WERI-Rb-1 (cell line): ENCODE measurements around the gene TRA2B.

Source experiments
- DNase-seq: peaks from one replicate; pipeline ENCODE4 v3.0.0-alpha.2; 2020
- H3K27ac ChIP-seq: fragments of 250-450 bp; sonication (Bioruptor Pico); 2 replicates; pipeline ENCODE4 v1.5.1; 2020; ENCODE audit warnings: mild to moderate bottlenecking, moderate library complexity
- H3K27me3 ChIP-seq: fragments of 250-450 bp; sonication (Bioruptor Pico); 2 replicates; pipeline ENCODE4 v1.5.1; 2021; ENCODE audit warnings: mild to moderate bottlenecking, low read depth, moderate library complexity; ENCODE audit not compliant: insufficient read depth, severe bottlenecking
- H3K36me3 ChIP-seq: fragments of 250-450 bp; sonication (Bioruptor Pico); 2 replicates; pipeline ENCODE4 v1.5.1; 2020; ENCODE audit warnings: mild to moderate bottlenecking, moderate library complexity
- H3K4me3 ChIP-seq: 2 replicates; pipeline ENCODE4 v1.5.1; 2011; ENCODE audit warnings: low read depth, mild to moderate bottlenecking, control low read depth, low read length
- H3K9me3 ChIP-seq: fragments of 250-450 bp; sonication (Bioruptor Pico); 2 replicates; pipeline ENCODE4 v1.5.1; 2021; ENCODE audit warnings: mild to moderate bottlenecking, moderate library complexity; ENCODE audit not compliant: severe bottlenecking
- TF ChIP-seq, protein P1 (sequence below): IDR thresholded peaks from 2 replicates; pipeline ENCODE4 v1.5.1; 2011; ENCODE audit warnings: low read depth, mild to moderate bottlenecking, control low read depth, inconsistent platforms, low read length

The TRA2B gene

DNA sequence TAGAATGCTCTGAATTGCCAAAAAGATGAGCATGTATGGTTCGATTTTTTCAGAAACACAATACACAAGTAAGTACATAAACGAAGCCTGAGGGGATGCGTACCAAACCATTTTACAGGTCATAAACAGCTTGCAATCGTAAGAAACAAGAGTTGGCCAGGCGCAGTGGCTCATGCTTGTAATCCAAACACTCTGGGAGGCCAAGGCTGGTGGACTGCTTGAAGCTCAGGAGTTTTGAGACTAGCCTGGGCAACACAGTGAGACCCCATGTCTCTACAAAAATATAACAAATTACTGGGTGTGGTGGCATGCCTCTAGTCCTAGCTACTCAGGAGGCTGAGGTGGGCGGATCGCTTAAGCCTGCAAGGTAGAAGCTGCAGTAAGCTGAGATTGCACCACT, 13.4 kb downstream of the TRA2B start:
- H3K9me3 ChIP-seq = no peaks in the 10 kb centered on the region
- peaks cover 100% of the 10 kb centered on the region for H3K36me3 ChIP-seq
- no peak overlapping the region for H3K4me3 ChIP-seq
- TF ChIP-seq, protein P1, sequence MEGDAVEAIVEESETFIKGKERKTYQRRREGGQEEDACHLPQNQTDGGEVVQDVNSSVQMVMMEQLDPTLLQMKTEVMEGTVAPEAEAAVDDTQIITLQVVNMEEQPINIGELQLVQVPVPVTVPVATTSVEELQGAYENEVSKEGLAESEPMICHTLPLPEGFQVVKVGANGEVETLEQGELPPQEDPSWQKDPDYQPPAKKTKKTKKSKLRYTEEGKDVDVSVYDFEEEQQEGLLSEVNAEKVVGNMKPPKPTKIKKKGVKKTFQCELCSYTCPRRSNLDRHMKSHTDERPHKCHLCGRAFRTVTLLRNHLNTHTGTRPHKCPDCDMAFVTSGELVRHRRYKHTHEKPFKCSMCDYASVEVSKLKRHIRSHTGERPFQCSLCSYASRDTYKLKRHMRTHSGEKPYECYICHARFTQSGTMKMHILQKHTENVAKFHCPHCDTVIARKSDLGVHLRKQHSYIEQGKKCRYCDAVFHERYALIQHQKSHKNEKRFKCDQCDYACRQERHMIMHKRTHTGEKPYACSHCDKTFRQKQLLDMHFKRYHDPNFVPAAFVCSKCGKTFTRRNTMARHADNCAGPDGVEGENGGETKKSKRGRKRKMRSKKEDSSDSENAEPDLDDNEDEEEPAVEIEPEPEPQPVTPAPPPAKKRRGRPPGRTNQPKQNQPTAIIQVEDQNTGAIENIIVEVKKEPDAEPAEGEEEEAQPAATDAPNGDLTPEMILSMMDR = no peak
- H3K27me3 ChIP-seq = no peaks in the 10 kb centered on the region
- no peak for DNase-seq
- no peak overlapping the region for H3K27ac ChIP-seq

DNA sequence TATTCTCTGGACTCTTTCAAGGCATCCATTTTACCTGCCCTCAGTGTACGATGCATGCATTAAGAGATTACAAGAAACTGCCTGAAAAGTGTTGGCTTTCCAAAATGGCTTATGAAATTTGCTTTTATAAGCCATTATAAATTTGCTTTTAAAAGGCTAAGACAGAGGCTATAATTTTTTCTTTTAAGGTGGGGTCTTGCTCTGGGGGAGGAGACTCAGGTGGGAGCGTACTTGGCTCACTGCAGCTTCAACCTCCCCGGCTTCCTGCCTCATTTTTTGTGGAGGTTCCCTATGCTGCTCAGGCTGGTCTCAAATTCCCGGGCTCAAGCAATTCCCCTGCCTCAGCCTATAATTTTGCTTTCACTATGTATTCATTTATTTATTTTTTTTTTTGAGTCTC, 17.6 kb downstream of the TRA2B start:
- H3K27me3 ChIP-seq = no peaks in the 10 kb centered on the region
- H3K9me3 ChIP-seq = no peaks in the 10 kb centered on the region
- no peak overlapping the region for H3K4me3 ChIP-seq
- H3K36me3 ChIP-seq = peaks cover 100% of the 10 kb centered on the region
- no peak overlapping the region for H3K27ac ChIP-seq
- no peak for DNase-seq
- TF ChIP-seq, protein P1 = no peak

DNA sequence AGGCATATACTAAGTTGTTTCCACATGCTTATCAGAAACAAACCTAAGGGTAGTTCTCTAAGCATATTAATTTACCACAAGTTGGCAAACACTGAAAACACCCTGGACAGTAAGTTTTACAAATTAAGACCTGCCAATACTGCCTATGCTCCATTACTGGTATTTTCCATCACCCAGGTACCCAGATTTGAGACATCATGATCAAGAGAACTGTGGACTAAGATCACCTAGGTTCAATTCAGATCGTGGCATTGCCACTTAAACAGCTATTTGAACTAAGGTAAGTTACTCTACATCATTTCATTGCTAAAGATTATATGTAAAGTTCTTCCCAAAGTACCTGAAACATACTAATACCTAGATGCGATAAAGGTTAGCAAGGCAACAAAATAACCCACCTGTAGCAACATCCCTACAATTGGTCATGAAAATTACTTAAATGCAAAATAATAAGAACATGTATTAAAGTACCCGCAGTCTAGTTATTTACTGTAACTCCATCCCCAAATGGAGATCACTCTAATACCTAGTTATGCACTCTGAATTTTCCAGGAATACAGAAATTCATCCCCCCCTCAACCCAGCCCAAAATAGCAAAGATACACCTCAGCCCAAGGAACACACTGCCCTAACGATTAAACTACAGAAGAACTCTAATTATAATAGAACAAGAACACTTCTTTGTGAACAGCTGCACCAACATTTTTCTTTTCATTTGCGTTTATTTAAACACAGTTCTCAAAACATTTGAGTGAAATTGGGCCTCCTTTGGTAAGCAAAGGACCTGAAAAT, 21.6 kb downstream of the TRA2B start:
- TF ChIP-seq, protein P1 = no peak
- Histone ChIP-seq H3K36me3 (peaks cover 80% of the 10 kb centered on the region), H3K9me3 (no peaks in the 10 kb centered on the region), H3K4me3 (no peak overlapping the region), H3K27ac (no peak overlapping the region), H3K27me3 (no peaks in the 10 kb centered on the region)
- DNase-seq = no peak

DNA sequence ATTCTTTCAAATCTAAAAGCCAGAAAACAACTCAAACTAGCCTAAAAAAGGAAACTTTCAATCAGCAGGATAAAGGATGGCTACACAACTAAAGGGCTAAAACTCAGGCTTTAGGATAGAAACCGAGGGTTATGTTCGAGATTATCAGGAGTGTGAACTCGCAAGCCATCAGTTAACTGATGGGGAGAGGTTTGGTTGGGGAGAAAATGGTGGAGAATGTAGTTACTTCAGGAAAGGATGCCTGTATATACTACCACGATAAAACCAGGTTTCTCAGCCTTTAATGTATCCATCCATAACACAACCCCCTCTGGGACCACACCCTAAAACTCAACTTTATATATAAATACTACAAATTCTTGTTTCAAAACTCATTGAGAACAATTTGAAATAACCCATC, 22.2 kb downstream of the TRA2B start:
- Histone ChIP-seq H3K27me3 (no peaks in the 10 kb centered on the region), H3K36me3 (peaks cover 74% of the 10 kb centered on the region), H3K27ac (no peak overlapping the region), H3K4me3 (no peak overlapping the region), H3K9me3 (no peaks in the 10 kb centered on the region)
- DNase-seq = no peak
- TF ChIP-seq, protein P1 = no peak

DNA sequence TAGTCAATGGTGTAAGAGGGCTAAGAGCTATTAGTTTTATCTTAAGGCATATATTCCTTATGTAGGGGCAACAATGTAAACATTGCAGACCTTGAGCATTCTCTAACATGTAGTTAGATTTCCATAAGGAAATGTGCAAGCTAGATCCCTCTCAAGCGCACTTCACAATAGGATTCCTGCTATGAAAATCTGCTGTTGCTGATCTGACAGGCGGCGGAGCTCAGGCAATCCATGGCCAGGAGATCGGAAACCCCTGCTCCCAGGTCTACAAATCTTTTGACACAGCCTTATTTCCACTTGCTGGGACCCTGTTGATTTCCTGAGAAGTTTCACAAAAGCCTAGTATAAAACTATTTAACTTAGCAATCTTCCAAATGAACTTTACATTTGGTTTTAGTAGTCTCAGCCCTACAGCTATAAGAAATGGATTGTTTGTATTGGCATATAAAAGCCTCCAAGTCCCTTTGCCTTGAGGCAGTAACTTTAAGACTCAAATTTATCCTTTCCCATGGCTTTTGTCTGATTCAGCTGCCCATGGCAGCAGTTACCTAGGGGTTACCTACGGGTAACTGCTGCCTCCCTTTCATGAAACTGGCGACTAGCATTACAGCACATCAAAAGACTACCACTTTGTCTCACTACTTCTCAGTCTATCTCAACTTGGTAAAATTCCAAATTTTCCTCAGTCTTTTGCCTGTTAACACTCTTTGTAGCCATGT, 22.7 kb downstream of the TRA2B start:
- H3K36me3 ChIP-seq = peaks cover 69% of the 10 kb centered on the region
- H3K4me3 ChIP-seq = no peak overlapping the region
- no peak for DNase-seq
- no peaks in the 10 kb centered on the region for H3K27me3 ChIP-seq
- H3K9me3 ChIP-seq = no peaks in the 10 kb centered on the region
- H3K27ac ChIP-seq = no peak overlapping the region
- TF ChIP-seq, protein P1 = no peak
